GM23338 (cell line): Measurements from ENCODE around the gene DNAJC15.

ENCODE experiments used
- CREB1 ChIP-seq: fragments of 250-450 bp; sonication (Bioruptor Pico); IDR thresholded peaks from 2 replicates; pipeline ENCODE4 v1.5.0; 2020; ENCODE audit warnings: low read depth, mild to moderate bottlenecking, moderate library complexity
- CTCF ChIP-seq, 2 experiments: fragments of 200-600 bp in 1 of 2; sonication (generic) in 1 of 2; conservative IDR thresholded peaks; 2 replicates each; pipeline versions ENCODE4 v1.5.1 to v1.6.1; 2016 to 2017; ENCODE audit warnings: antibody characterized with exemption in 2 of 2, low read depth in 2 of 2, mild to moderate bottlenecking in 2 of 2, moderate library complexity in 1 of 2
- ETS1 ChIP-seq: IDR thresholded peaks from 2 replicates; pipeline ENCODE4 v1.6.1; 2016; ENCODE audit warnings: antibody characterized with exemption
- EZH2 ChIP-seq: fragments of 200-600 bp; sonication (generic); IDR thresholded peaks from one replicate; pipeline ENCODE4 v1.8.0; 2017; ENCODE audit warnings: antibody characterized with exemption, mild to moderate bottlenecking, low read depth; ENCODE audit not compliant: unreplicated experiment
- EZH2phosphoT487 ChIP-seq: fragments of 200-600 bp; sonication (generic); IDR thresholded peaks from one replicate; pipeline ENCODE4 v1.8.1; 2018; ENCODE audit warnings: antibody characterized with exemption; ENCODE audit not compliant: unreplicated experiment
- JUNB ChIP-seq: IDR thresholded peaks from one replicate; pipeline ENCODE4 v1.6.1; 2016; ENCODE audit warnings: antibody characterized with exemption; ENCODE audit not compliant: unreplicated experiment
- POLR2AphosphoS5 ChIP-seq: IDR thresholded peaks from 2 replicates; pipeline ENCODE4 v1.6.1; 2016; ENCODE audit warnings: antibody characterized with exemption, low read depth
- STAT1 ChIP-seq: IDR thresholded peaks from one replicate; pipeline ENCODE4 v1.6.1; 2016; ENCODE audit warnings: antibody characterized with exemption; ENCODE audit not compliant: unreplicated experiment
- ZNF114 ChIP-seq: fragments of 250-450 bp; sonication (Bioruptor Pico); IDR thresholded peaks from 2 replicates; pipeline ENCODE4 v1.5.0; 2020; ENCODE audit warnings: mild to moderate bottlenecking, moderate library complexity

- TF ChIP-seq CTCF (conservative IDR thresholded peaks at IDR 0.05; ENCODE audit: low read depth in 2 of 2): no peak
- no peak for TF ChIP-seq POLR2AphosphoS5
- no peak for TF ChIP-seq CREB1 (CRISPR knock-in tag)
- no peak for TF ChIP-seq EZH2
- TF ChIP-seq ETS1: no peak
- TF ChIP-seq STAT1: no peak
- no peak for TF ChIP-seq JUNB
- no peak for TF ChIP-seq EZH2phosphoT487
- TF ChIP-seq ZNF114: no peak
Measured at GRCh38 chr13:43122791-43123190, 99.4 kb downstream of the DNAJC15 start.
